ENCODE measurements around the gene DEXI. TPM values are rescaled to one million over a fixed set of nuclear protein-coding genes. Genes with fewer than 3 reads are reported as not detected.

The DEXI gene
- total and polyA plus RNA-seq, 2 of the 13 experiments (the other 11 are each of a cell fraction or from before 2014, with no cell fraction given), result 51.5 to 70.4 TPM

- ChIA-PET CTCF (ENCODE audit: low intra/inter-chr PET ratio, low total read pairs) (no interaction called here), POLR2A (no interaction called here)
- TF ChIP-seq THAP7 (CRISPR knock-in tag; IDR thresholded peaks at IDR 0.05), result no peak
- Histone ChIP-seq H3K4me1 (ENCODE audit: insufficient read depth, low read length) (peaks cover 51% of the 10 kb centered on the region), H4K20me1 (ENCODE audit: insufficient read depth, low read length) (peaks cover 37% of the 10 kb centered on the region), H3K79me2 (ENCODE audit: insufficient read depth, low read length) (peaks cover 52% of the 10 kb centered on the region), H3K4me2 (ENCODE audit: low read depth, low read length) (no peak overlapping the region), H3K9me3 (ENCODE audit: low read length) (no peaks in the 10 kb centered on the region), H3K27ac (ENCODE audit: extremely low read length, insufficient read depth, low read length) (no peak overlapping the region), H2AFZ (ENCODE audit: low read length) (no peak overlapping the region), H3K9ac (ENCODE audit: insufficient read depth, low read depth, low read length) (no peak overlapping the region), H3K27me3 (ENCODE audit: control insufficient read depth in 1 of 2, insufficient read depth in 2 of 2, low read length in 2 of 2) (no peaks in the 10 kb centered on the region), H3K36me3 (replicated peaks in 1 of 2; ENCODE audit: control insufficient read depth in 1 of 2, insufficient read depth in 2 of 2, low read length in 2 of 2) (peaks cover 8 to 35% of the 10 kb centered on the region in 2 experiments), H3K4me3 (replicated peaks in 1 of 3; ENCODE audit: insufficient read depth in 1 of 3, low read depth in 2 of 3, low read length in 3 of 3) (no peak overlapping the region)
- no peak for DNase-seq (ENCODE audit: low spot score)
- 93% methylated on average over 7 of the region's 7 CpGs for whole genome bisulfite sequencing (ENCODE audit: low lambda C conversion rate)
- intact Hi-C loops (cut with micrococcal nuclease; ENCODE audit: unreplicated experiment) (no loop called here), in situ Hi-C loops (cut with HindIII; ENCODE audit: extremely low pct_ligation_motif_present, low pct_unique_long_range_greater_than_20kb) (no loop called here)
- ATAC-seq, result no peak
- BruUV-seq (replicated peaks), result no TSS peak
- no peak for FAIRE-seq
Measured at GRCh38 chr16:10935226-10935915, 6.9 kb downstream of the DEXI start.

DNA sequence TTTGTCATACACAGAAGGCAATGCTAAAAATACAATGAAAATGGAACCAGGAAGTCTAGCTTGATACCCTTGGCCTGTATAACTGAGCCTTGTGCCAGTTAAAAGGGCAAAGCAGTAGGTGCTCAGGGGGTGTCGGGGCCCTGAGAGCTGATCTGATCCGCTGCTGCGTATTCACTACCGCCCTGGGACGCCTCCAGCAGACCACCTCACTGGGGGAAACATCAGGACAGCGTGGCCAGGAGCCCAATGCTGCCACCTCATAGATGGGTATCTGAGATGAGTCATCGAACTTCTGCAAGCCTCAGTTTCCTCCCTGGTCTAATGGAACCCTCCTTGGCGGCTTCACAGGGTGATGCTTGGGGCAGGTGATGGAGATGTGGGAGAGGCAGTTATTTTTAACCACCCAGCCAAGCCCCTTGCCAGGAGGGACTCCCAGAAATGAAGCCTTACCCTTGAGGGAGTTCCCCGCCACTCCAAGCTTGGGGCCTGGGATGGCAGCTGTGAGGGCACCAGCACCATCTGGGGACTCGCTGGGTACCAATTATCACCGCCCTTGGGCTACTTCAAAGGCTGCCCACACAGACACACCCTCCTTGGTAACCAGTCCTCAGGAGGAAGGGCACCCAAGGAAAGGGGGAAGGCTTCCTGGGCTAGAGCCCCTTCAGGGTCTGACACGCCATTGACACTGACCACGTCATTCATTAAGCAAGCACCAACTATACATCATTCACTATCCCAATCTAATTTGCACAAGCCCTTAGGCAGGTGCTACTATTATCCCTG is 7.8 kb downstream of the DEXI start:
- Histone ChIP-seq H2AFZ (ENCODE audit: low read length) (no peak overlapping the region), H4K20me1 (ENCODE audit: insufficient read depth, low read length) (peaks cover 28% of the 10 kb centered on the region; the same call in 1 of the 2 replicates), H3K4me2 (ENCODE audit: low read depth, low read length) (no peak overlapping the region), H3K9ac (ENCODE audit: insufficient read depth, low read depth, low read length) (no peak overlapping the region), H3K27me3 (ENCODE audit: control insufficient read depth in 1 of 2, insufficient read depth in 2 of 2, low read length in 2 of 2) (no peaks in the 10 kb centered on the region), H3K4me3 (replicated peaks in 1 of 3; ENCODE audit: insufficient read depth in 1 of 3, low read depth in 2 of 3, low read length in 3 of 3) (no peak overlapping the region), H3K79me2 (ENCODE audit: insufficient read depth, low read length) (peaks cover 44% of the 10 kb centered on the region), H3K27ac (ENCODE audit: extremely low read length, insufficient read depth, low read length) (no peak overlapping the region), H3K4me1 (ENCODE audit: insufficient read depth, low read length) (peaks cover 42% of the 10 kb centered on the region), H3K36me3 (replicated peaks in 1 of 2; ENCODE audit: control insufficient read depth in 1 of 2, insufficient read depth in 2 of 2, low read length in 2 of 2) (peaks cover 13 to 44% of the 10 kb centered on the region in 2 experiments), H3K9me3 (ENCODE audit: low read length) (no peaks in the 10 kb centered on the region)
- FAIRE-seq, result no peak
- BruUV-seq (replicated peaks), result no TSS peak
- TF ChIP-seq ZNF3 (CRISPR knock-in tag; IDR thresholded peaks at IDR 0.05) (no peak), AGO2 (optimal IDR thresholded peaks at IDR 0.05; ENCODE audit: low read depth, low read length) (peak; percentile 48), NR2F2 (IDR thresholded peaks at IDR 0.05; ENCODE audit: borderline replicate concordance, low read depth) (no peak), HOXA9 (CRISPR knock-in tag; IDR thresholded peaks at IDR 0.05; ENCODE audit: borderline replicate concordance) (no peak), AHDC1 (CRISPR knock-in tag; IDR thresholded peaks at IDR 0.05; ENCODE audit: borderline replicate concordance) (no peak)
- in situ Hi-C loops (cut with HindIII; ENCODE audit: extremely low pct_ligation_motif_present, low pct_unique_long_range_greater_than_20kb), result no loop called here
- CTCF ChIA-PET (ENCODE audit: low intra/inter-chr PET ratio, low total read pairs), result no interaction called here
- intact Hi-C loops (cut with micrococcal nuclease; ENCODE audit: unreplicated experiment), result no loop called here
- DNase-seq (ENCODE audit: low spot score), result no peak
- WGBS (ENCODE audit: low lambda C conversion rate), result 93% methylated on average over 13 of the region's 13 CpGs
- ATAC-seq, result no peak
- POLR2A ChIA-PET, result no interaction called here
